ENCODE data around the gene MT1B. TPM values are rescaled to one million over a fixed set of nuclear protein-coding genes. Genes with fewer than 3 reads are reported as not detected.
A peak's percentile ranks its signal among the peaks of the same experiment; 100 is the strongest.
"Not testable (repeated sequence)": the region's sequence is repeated elsewhere in the genome, so short reads cannot be mapped to it uniquely, and the experiment has no call there.

The MT1B gene
- total and polyA plus RNA-seq, 2 experiments from 2014 or later = 0.47 TPM; not detected in 1

- Histone ChIP-seq H3K4me1 (ENCODE audit: insufficient read depth) (no peaks in the 10 kb centered on the region), H4K20me1 (ENCODE audit: insufficient read depth, poor library complexity, severe bottlenecking) (no peaks in the 10 kb centered on the region)
- no peak for DNase-seq (ENCODE audit: low spot score)
Measured at GRCh38 chr16:56673921-56674320, 22.2 kb downstream of the MT1B start.

DNA sequence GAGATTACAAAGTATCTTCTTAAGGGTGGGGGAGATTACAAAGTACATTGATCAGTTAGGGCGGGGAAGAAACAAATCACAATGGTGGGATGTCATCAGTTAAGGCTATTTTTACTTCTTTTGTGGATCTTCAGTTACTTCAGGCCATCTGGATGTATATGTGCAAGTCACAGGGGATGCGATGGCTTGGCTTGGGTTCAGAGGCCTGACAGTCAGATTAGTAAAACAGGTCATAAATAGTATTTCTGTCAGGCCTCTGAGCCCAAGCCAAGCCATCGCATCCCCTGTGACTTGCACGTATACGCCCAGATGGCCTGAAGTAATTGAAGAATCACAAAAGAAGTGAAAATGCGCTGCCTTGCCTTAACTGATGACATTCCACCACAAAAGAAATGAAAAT is 22.9 kb downstream of the MT1B start:
- not testable (repeated sequence) for H3K4me2 ChIP-seq; H3K4me1 ChIP-seq (ENCODE audit: insufficient read depth); H4K20me1 ChIP-seq (ENCODE audit: insufficient read depth, poor library complexity, severe bottlenecking); H3K36me3 ChIP-seq (replicated peaks; ENCODE audit: insufficient read depth, low read depth); DNase-seq (ENCODE audit: low spot score); H2AFZ ChIP-seq; H3K4me3 ChIP-seq; H3K9me2 ChIP-seq (replicated peaks; ENCODE audit: insufficient read depth); H3K27ac ChIP-seq; H3K79me2 ChIP-seq; H3K9me3 ChIP-seq (ENCODE audit: low read depth)
- WGBS (ENCODE audit: low lambda C conversion rate, missing lambda C conversion rate) = 76% methylated on average over 6 of the region's 6 CpGs
- peaks cover 82% of the 10 kb centered on the region for H3K27me3 ChIP-seq

More at GRCh38 chr16:56673921-56674320, 22.2 kb downstream of the MT1B start:
- Histone ChIP-seq H3K27me3 (peaks cover 88% of the 10 kb centered on the region), H3K79me2 (no peaks in the 10 kb centered on the region), H3K4me3 (no peak overlapping the region), H3K36me3 (replicated peaks; ENCODE audit: insufficient read depth, low read depth) (no peaks in the 10 kb centered on the region), H3K9me3 (ENCODE audit: low read depth) (no peaks in the 10 kb centered on the region), H3K4me2 (no peak overlapping the region), H3K27ac (no peak overlapping the region), H2AFZ (no peak overlapping the region), H3K9me2 (replicated peaks; ENCODE audit: insufficient read depth) (no peaks in the 10 kb centered on the region)
- WGBS (ENCODE audit: low lambda C conversion rate, missing lambda C conversion rate) = 38% methylated on average over 12 of the region's 12 CpGs
- no peak for TF ChIP-seq EZH2phosphoT487 (IDR thresholded peaks at IDR 0.05; ENCODE audit: low read depth, severe bottlenecking, unreplicated experiment)
- no peak for TF ChIP-seq EZH2 (IDR thresholded peaks at IDR 0.05; ENCODE audit: borderline replicate concordance)
- TF ChIP-seq, protein P1, sequence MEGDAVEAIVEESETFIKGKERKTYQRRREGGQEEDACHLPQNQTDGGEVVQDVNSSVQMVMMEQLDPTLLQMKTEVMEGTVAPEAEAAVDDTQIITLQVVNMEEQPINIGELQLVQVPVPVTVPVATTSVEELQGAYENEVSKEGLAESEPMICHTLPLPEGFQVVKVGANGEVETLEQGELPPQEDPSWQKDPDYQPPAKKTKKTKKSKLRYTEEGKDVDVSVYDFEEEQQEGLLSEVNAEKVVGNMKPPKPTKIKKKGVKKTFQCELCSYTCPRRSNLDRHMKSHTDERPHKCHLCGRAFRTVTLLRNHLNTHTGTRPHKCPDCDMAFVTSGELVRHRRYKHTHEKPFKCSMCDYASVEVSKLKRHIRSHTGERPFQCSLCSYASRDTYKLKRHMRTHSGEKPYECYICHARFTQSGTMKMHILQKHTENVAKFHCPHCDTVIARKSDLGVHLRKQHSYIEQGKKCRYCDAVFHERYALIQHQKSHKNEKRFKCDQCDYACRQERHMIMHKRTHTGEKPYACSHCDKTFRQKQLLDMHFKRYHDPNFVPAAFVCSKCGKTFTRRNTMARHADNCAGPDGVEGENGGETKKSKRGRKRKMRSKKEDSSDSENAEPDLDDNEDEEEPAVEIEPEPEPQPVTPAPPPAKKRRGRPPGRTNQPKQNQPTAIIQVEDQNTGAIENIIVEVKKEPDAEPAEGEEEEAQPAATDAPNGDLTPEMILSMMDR (IDR thresholded peaks at IDR 0.05; ENCODE audit: poor library complexity) = peak; percentile 53

- Histone ChIP-seq H3K27ac (no peak overlapping the region), H3K4me2 (peak overlapping the region; percentile 68), H3K9me3 (ENCODE audit: low read depth) (no peaks in the 10 kb centered on the region), H3K36me3 (replicated peaks; ENCODE audit: insufficient read depth, low read depth) (no peaks in the 10 kb centered on the region), H3K79me2 (no peaks in the 10 kb centered on the region), H3K9me2 (replicated peaks; ENCODE audit: insufficient read depth) (no peaks in the 10 kb centered on the region), H3K4me1 (ENCODE audit: insufficient read depth) (no peaks in the 10 kb centered on the region), H4K20me1 (ENCODE audit: insufficient read depth, poor library complexity, severe bottlenecking) (no peaks in the 10 kb centered on the region), H3K27me3 (peaks cover 70% of the 10 kb centered on the region), H3K4me3 (no peak overlapping the region), H2AFZ (no peak overlapping the region)
- whole genome bisulfite sequencing (ENCODE audit: low lambda C conversion rate, missing lambda C conversion rate) = 4% methylated on average over 27 of the region's 32 CpGs
- no peak for TF ChIP-seq EZH2phosphoT487 (IDR thresholded peaks at IDR 0.05; ENCODE audit: low read depth, severe bottlenecking, unreplicated experiment)
- TF ChIP-seq, protein P1 (IDR thresholded peaks at IDR 0.05; ENCODE audit: poor library complexity) = no peak
- DNase-seq (ENCODE audit: low spot score) = no peak
Measured at GRCh38 chr16:56675685-56676210, 24.1 kb downstream of the MT1B start.

DNA sequence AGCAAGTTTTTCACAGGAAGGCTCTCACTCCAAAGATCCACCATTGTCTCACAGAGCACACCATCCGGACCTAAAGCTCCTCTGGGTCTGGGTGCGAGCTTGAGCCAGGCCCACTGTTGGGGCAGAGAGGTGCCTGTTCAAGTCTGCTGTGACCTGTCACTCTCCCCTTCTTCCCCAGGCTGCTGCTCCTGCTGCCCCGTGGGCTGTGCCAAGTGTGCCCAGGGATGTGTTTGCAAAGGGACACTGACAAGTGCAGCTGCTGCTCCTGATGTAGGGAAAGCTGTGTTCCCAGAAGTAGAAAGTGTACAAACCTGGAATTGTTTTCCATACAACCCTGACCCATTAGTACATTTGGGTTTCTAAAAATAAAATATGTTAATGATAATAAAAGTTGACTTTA is 25.8 kb downstream of the MT1B start:
- no peak for DNase-seq (ENCODE audit: low spot score)
- Histone ChIP-seq H4K20me1 (ENCODE audit: insufficient read depth, poor library complexity, severe bottlenecking) (no peaks in the 10 kb centered on the region), H3K4me2 (no peak overlapping the region), H2AFZ (no peak overlapping the region), H3K27me3 (peaks cover 53% of the 10 kb centered on the region), H3K36me3 (replicated peaks; ENCODE audit: insufficient read depth, low read depth) (no peaks in the 10 kb centered on the region), H3K4me3 (no peak overlapping the region), H3K79me2 (no peaks in the 10 kb centered on the region), H3K4me1 (ENCODE audit: insufficient read depth) (peaks cover under 1% of the 10 kb centered on the region), H3K27ac (no peak overlapping the region), H3K9me3 (ENCODE audit: low read depth) (no peaks in the 10 kb centered on the region), H3K9me2 (replicated peaks; ENCODE audit: insufficient read depth) (no peaks in the 10 kb centered on the region)
- WGBS (ENCODE audit: low lambda C conversion rate, missing lambda C conversion rate) = 81% methylated on average over 3 of the region's 3 CpGs
- no peak for TF ChIP-seq EZH2 (IDR thresholded peaks at IDR 0.05; ENCODE audit: borderline replicate concordance)
- TF ChIP-seq, protein P1 (IDR thresholded peaks at IDR 0.05; ENCODE audit: poor library complexity) = no peak
- TF ChIP-seq EZH2phosphoT487 (IDR thresholded peaks at IDR 0.05; ENCODE audit: low read depth, severe bottlenecking, unreplicated experiment) = no peak

Data from hepatocyte (in vitro differentiated cells).